Measurements from ENCODE around the gene VSTM2L.

The VSTM2L gene

GRCh38 chr20:37872161-37872560 lies 30.8 kb upstream of the VSTM2L start:
- Histone ChIP-seq H3K9me3 (ENCODE audit: control insufficient read depth, insufficient read depth, low read length) (no peaks in the 10 kb centered on the region), H3K9ac (ENCODE audit: low read depth, low read length) (no peak overlapping the region), H3K4me1 (ENCODE audit: insufficient read depth, low read length) (peaks cover 14% of the 10 kb centered on the region), H3K36me3 (ENCODE audit: insufficient read depth, low read length) (no peaks in the 10 kb centered on the region; the same call in 1 of the 2 replicates)

GRCh38 chr20:37873884-37874283 lies 29.0 kb upstream of the VSTM2L start:
- Histone ChIP-seq H3K4me1 (ENCODE audit: insufficient read depth, low read length) (peaks cover 8% of the 10 kb centered on the region), H3K36me3 (ENCODE audit: insufficient read depth, low read length) (no peaks in the 10 kb centered on the region; the same call in 1 of the 2 replicates), H3K9ac (ENCODE audit: low read depth, low read length) (no peak overlapping the region), H3K9me3 (ENCODE audit: control insufficient read depth, insufficient read depth, low read length) (no peaks in the 10 kb centered on the region)

GRCh38 chr20:37875460-37876175 lies 27.3 kb upstream of the VSTM2L start:
- Histone ChIP-seq H3K4me1 (ENCODE audit: insufficient read depth, low read length) (no peaks in the 10 kb centered on the region), H3K9ac (ENCODE audit: low read depth, low read length) (no peak overlapping the region), H3K9me3 (ENCODE audit: control insufficient read depth, insufficient read depth, low read length) (no peaks in the 10 kb centered on the region), H3K36me3 (ENCODE audit: insufficient read depth, low read length) (no peaks in the 10 kb centered on the region; the same call in 1 of the 2 replicates)

- Histone ChIP-seq H3K9me3 (ENCODE audit: control insufficient read depth, insufficient read depth, low read length) (no peaks in the 10 kb centered on the region), H3K4me1 (ENCODE audit: insufficient read depth, low read length) (no peaks in the 10 kb centered on the region), H3K9ac (ENCODE audit: low read depth, low read length) (no peak overlapping the region), H3K36me3 (ENCODE audit: insufficient read depth, low read length) (no peaks in the 10 kb centered on the region)
Observed at GRCh38 chr20:37876863-37877262, 26.1 kb upstream of the VSTM2L start.

- Histone ChIP-seq H3K9ac (ENCODE audit: low read depth, low read length) (no peak overlapping the region), H3K9me3 (ENCODE audit: control insufficient read depth, insufficient read depth, low read length) (no peaks in the 10 kb centered on the region), H3K4me1 (ENCODE audit: insufficient read depth, low read length) (no peaks in the 10 kb centered on the region), H3K36me3 (ENCODE audit: insufficient read depth, low read length) (no peaks in the 10 kb centered on the region)
Observed at GRCh38 chr20:37877832-37878772, 24.8 kb upstream of the VSTM2L start.

- no peaks in the 10 kb centered on the region for H3K36me3 ChIP-seq (ENCODE audit: insufficient read depth, low read length)
- H3K9ac ChIP-seq (ENCODE audit: low read depth, low read length) = no peak overlapping the region
- H3K9me3 ChIP-seq (ENCODE audit: control insufficient read depth, insufficient read depth, low read length) = no peaks in the 10 kb centered on the region
- no peaks in the 10 kb centered on the region for H3K4me1 ChIP-seq (ENCODE audit: insufficient read depth, low read length)
Observed at GRCh38 chr20:37878835-37879599, 23.9 kb upstream of the VSTM2L start.

GRCh38 chr20:37879843-37880242 lies 23.1 kb upstream of the VSTM2L start:
- Histone ChIP-seq H3K9me3 (ENCODE audit: control insufficient read depth, insufficient read depth, low read length) (no peaks in the 10 kb centered on the region), H3K9ac (ENCODE audit: low read depth, low read length) (no peak overlapping the region), H3K4me1 (ENCODE audit: insufficient read depth, low read length) (no peaks in the 10 kb centered on the region), H3K36me3 (ENCODE audit: insufficient read depth, low read length) (no peaks in the 10 kb centered on the region)

- no peak overlapping the region for H3K9ac ChIP-seq (ENCODE audit: low read depth, low read length)
- H3K36me3 ChIP-seq (ENCODE audit: insufficient read depth, low read length) = no peaks in the 10 kb centered on the region
- no peaks in the 10 kb centered on the region for H3K9me3 ChIP-seq (ENCODE audit: control insufficient read depth, insufficient read depth, low read length)
- H3K4me1 ChIP-seq (ENCODE audit: insufficient read depth, low read length) = no peaks in the 10 kb centered on the region
Observed at GRCh38 chr20:37880726-37881591, 22.0 kb upstream of the VSTM2L start.

- Histone ChIP-seq H3K4me1 (ENCODE audit: insufficient read depth, low read length) (no peaks in the 10 kb centered on the region), H3K36me3 (ENCODE audit: insufficient read depth, low read length) (no peaks in the 10 kb centered on the region), H3K9ac (ENCODE audit: low read depth, low read length) (no peak overlapping the region), H3K9me3 (ENCODE audit: control insufficient read depth, insufficient read depth, low read length) (no peaks in the 10 kb centered on the region)
Observed at GRCh38 chr20:37881601-37882343, 21.2 kb upstream of the VSTM2L start.

GRCh38 chr20:37882961-37883712 lies 19.8 kb upstream of the VSTM2L start:
- H3K36me3 ChIP-seq (ENCODE audit: insufficient read depth, low read length) = no peaks in the 10 kb centered on the region
- H3K9me3 ChIP-seq (ENCODE audit: control insufficient read depth, insufficient read depth, low read length) = no peaks in the 10 kb centered on the region
- no peak overlapping the region for H3K9ac ChIP-seq (ENCODE audit: low read depth, low read length)
- H3K4me1 ChIP-seq (ENCODE audit: insufficient read depth, low read length) = no peaks in the 10 kb centered on the region

GRCh38 chr20:37885042-37885441 lies 17.9 kb upstream of the VSTM2L start:
- no peaks in the 10 kb centered on the region for H3K4me1 ChIP-seq (ENCODE audit: insufficient read depth, low read length)
- no peaks in the 10 kb centered on the region for H3K9me3 ChIP-seq (ENCODE audit: control insufficient read depth, insufficient read depth, low read length)
- H3K9ac ChIP-seq (ENCODE audit: low read depth, low read length) = no peak overlapping the region
- H3K36me3 ChIP-seq (ENCODE audit: insufficient read depth, low read length) = no peaks in the 10 kb centered on the region

GRCh38 chr20:37885593-37886503 lies 17.1 kb upstream of the VSTM2L start:
- no peaks in the 10 kb centered on the region for H3K36me3 ChIP-seq (ENCODE audit: insufficient read depth, low read length)
- H3K9ac ChIP-seq (ENCODE audit: low read depth, low read length) = no peak overlapping the region
- no peaks in the 10 kb centered on the region for H3K4me1 ChIP-seq (ENCODE audit: insufficient read depth, low read length)
- no peaks in the 10 kb centered on the region for H3K9me3 ChIP-seq (ENCODE audit: control insufficient read depth, insufficient read depth, low read length)
